Measurements from ENCODE around the gene TPPP2.
"Not testable (repeated sequence)": the region's sequence is repeated elsewhere in the genome, so short reads cannot be mapped to it uniquely, and the experiment has no call there.

The TPPP2 gene

GRCh38 chr14:21029917-21030316 lies at the start of gene TPPP2:
Gene TPPP2, plus strand, starts transcription at chr14:21030217. Its CDS starts 365 bp downstream, at chr14:21030582.
- DNase-seq: no peak

- DNase-seq: no peak
Observed at GRCh38 chr14:20980906-20981305, 49.1 kb upstream of the TPPP2 start.

GRCh38 chr14:20982646-20983369 lies 47.2 kb upstream of the TPPP2 start:
- DNase-seq: no peak

GRCh38 chr14:20985650-20986049 lies 44.4 kb upstream of the TPPP2 start:
- DNase-seq: not testable (repeated sequence)

- DNase-seq: no peak
Observed at GRCh38 chr14:20986811-20987210, 43.2 kb upstream of the TPPP2 start.

- DNase-seq: no peak
Observed at GRCh38 chr14:20988717-20989470, 41.1 kb upstream of the TPPP2 start.

GRCh38 chr14:20989471-20989786 lies 40.6 kb upstream of the TPPP2 start:
- DNase-seq: no peak

- peak; percentile 91 for DNase-seq
Observed at GRCh38 chr14:20989787-20990600, 40.0 kb upstream of the TPPP2 start, which contains the start of gene METTL17. Gene METTL17, plus strand, starts transcription at chr14:20989980. Its CDS starts 23 bp downstream, at chr14:20990003.

GRCh38 chr14:20996521-20996920 lies 33.5 kb upstream of the TPPP2 start:
- no peak for DNase-seq

- DNase-seq: no peak
Observed at GRCh38 chr14:20997115-20997514, 32.9 kb upstream of the TPPP2 start.

- DNase-seq: no peak
Observed at GRCh38 chr14:20997564-20997963, 32.5 kb upstream of the TPPP2 start.

- no peak for DNase-seq
Observed at GRCh38 chr14:20998139-20998538, 31.9 kb upstream of the TPPP2 start.

GRCh38 chr14:20998674-20999366 lies 31.2 kb upstream of the TPPP2 start, which contains the start of gene SLC39A2:
Gene SLC39A2, plus strand, starts transcription at chr14:20999293. Its CDS starts 154 bp downstream, at chr14:20999447.
- DNase-seq: no peak

- DNase-seq: no peak
Observed at GRCh38 chr14:20999591-20999990, 30.4 kb upstream of the TPPP2 start.

- no peak for DNase-seq
Observed at GRCh38 chr14:21001218-21001617, 28.8 kb upstream of the TPPP2 start.

GRCh38 chr14:21003788-21004346 lies 26.1 kb upstream of the TPPP2 start:
- DNase-seq: no peak

GRCh38 chr14:21009721-21010120 lies 20.3 kb upstream of the TPPP2 start:
- DNase-seq: not testable (repeated sequence)

GRCh38 chr14:21011136-21011535 lies 18.9 kb upstream of the TPPP2 start:
- no peak for DNase-seq

- peak; percentile 83 for DNase-seq
Observed at GRCh38 chr14:21014761-21015190, 15.2 kb upstream of the TPPP2 start.

GRCh38 chr14:21015312-21015711 lies 14.7 kb upstream of the TPPP2 start:
- no peak for DNase-seq

- no peak for DNase-seq
Observed at GRCh38 chr14:21016413-21017190, 13.4 kb upstream of the TPPP2 start.
